BE2C (cell line): ENCODE results near the gene MAPK9.

Experiments used
- DNase-seq: peaks from one replicate; pipeline ENCODE4 v3.0.0-alpha.2; 2020
- H3K27me3 ChIP-seq: fragments of 250-450 bp; sonication (Bioruptor Pico); 2 replicates; pipeline ENCODE4 v1.5.1; 2020; ENCODE audit warnings: mild to moderate bottlenecking
- H3K36me3 ChIP-seq: fragments of 250-450 bp; sonication (Bioruptor Pico); 2 replicates; pipeline ENCODE4 v1.5.1; 2020; ENCODE audit warnings: mild to moderate bottlenecking
- H3K4me1 ChIP-seq: fragments of 250-450 bp; sonication (Bioruptor Pico); 2 replicates; pipeline ENCODE4 v1.5.1; 2020
- H3K4me3 ChIP-seq: 2 replicates; pipeline ENCODE4 v1.5.1; 2011; ENCODE audit warnings: low read depth, low read length
- H3K9me3 ChIP-seq: fragments of 250-450 bp; sonication (Bioruptor Pico); 2 replicates; pipeline ENCODE4 v1.5.1; 2020
- TF ChIP-seq, protein P1 (sequence below): IDR thresholded peaks from 2 replicates; pipeline ENCODE4 v1.5.1; 2012; ENCODE audit warnings: mild to moderate bottlenecking, low read depth, low read length

Gene MAPK9

DNA sequence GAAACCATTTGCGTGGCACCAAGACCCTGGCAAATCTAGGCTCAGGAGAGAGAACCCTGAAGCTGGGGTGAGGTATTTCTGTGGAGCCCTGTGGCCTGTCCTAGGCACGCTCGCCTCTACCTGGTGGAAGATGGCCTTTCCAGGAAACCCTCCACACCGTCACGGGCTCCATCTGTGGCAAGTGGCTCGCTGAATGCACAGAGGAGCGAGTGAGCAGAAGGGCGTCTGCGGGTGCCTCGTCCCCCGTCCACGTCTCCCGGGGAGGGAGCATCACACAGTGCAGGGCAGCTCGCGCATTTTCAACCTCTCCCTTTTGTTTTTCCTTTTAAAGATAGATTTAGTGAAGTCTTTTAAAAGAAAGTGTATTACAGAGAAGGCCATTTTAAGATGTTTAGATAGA is 57.6 kb downstream of the MAPK9 start:
- Histone ChIP-seq H3K27me3 (no peaks in the 10 kb centered on the region), H3K9me3 (no peaks in the 10 kb centered on the region), H3K36me3 (peaks cover 22% of the 10 kb centered on the region), H3K4me3 (no peak overlapping the region), H3K4me1 (no peaks in the 10 kb centered on the region)
- TF ChIP-seq, protein P1, sequence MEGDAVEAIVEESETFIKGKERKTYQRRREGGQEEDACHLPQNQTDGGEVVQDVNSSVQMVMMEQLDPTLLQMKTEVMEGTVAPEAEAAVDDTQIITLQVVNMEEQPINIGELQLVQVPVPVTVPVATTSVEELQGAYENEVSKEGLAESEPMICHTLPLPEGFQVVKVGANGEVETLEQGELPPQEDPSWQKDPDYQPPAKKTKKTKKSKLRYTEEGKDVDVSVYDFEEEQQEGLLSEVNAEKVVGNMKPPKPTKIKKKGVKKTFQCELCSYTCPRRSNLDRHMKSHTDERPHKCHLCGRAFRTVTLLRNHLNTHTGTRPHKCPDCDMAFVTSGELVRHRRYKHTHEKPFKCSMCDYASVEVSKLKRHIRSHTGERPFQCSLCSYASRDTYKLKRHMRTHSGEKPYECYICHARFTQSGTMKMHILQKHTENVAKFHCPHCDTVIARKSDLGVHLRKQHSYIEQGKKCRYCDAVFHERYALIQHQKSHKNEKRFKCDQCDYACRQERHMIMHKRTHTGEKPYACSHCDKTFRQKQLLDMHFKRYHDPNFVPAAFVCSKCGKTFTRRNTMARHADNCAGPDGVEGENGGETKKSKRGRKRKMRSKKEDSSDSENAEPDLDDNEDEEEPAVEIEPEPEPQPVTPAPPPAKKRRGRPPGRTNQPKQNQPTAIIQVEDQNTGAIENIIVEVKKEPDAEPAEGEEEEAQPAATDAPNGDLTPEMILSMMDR: no peak
- DNase-seq: no peak

DNA sequence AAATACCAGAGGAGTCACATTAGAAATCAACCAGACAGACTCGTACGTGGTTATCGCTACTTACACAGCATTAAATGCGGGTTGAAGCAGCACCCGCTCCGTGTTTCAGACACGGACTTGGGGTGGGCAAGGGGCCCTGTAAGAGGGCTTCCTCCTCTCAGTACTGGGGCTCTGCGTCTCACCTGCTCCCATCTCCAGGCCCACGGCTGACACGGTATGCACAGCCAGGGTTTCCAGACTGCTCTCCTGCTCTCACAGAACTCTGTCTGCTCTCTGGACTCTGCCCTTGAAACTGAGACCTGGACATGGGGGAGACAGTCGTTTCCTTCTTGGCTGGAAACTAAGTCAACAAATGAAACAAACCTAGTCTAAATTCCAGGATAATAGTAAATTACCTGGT is 58.2 kb downstream of the MAPK9 start:
- no peak for DNase-seq
- TF ChIP-seq, protein P1: no peak
- H3K27me3 ChIP-seq: no peaks in the 10 kb centered on the region
- H3K36me3 ChIP-seq: peaks cover 19% of the 10 kb centered on the region
- H3K9me3 ChIP-seq: no peaks in the 10 kb centered on the region
- no peak overlapping the region for H3K4me3 ChIP-seq
- no peaks in the 10 kb centered on the region for H3K4me1 ChIP-seq

DNA sequence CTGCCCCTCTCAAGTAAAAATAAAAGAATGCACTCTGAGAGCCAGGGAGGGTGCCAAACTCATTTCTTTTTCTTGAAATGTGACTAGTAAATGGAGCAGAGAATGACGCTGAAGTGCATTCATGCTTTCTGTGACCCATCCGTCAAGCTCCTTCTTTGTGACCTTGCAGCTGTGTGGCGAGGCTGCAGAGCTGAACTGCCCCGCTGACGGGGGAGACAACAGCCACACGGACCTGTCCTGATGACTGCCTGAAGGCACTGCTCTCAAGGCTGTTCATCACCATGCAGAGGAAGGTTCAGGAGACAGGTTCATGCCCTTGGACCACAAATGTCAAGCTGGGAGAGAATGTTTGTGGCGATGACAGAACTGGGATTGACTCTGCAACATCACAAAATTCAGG is 61.9 kb downstream of the MAPK9 start:
- Histone ChIP-seq H3K4me3 (no peak overlapping the region), H3K9me3 (no peaks in the 10 kb centered on the region), H3K27me3 (no peaks in the 10 kb centered on the region), H3K36me3 (peaks cover 5% of the 10 kb centered on the region), H3K4me1 (no peaks in the 10 kb centered on the region)
- DNase-seq: no peak
- TF ChIP-seq, protein P1: no peak

DNA sequence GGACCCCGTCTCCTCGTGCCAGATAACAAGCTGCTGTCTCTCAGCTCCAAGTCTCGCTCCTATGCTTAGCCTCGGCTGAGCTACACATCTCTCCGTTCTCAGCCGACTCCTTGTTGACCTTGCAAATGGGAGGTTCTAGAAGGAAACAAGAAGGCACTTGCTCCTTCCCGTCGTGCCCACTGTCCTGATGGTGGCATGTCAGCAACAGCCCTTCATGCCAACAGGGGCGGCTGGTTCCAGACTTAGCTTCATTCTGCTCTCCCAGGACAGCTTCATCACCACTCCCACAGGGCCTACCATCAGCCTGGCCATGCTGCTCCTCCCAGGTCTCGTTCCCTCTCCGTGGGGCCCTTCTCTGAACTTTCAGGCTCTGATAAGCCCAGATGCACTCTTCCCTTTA is 69.8 kb downstream of the MAPK9 start:
- H3K36me3 ChIP-seq: no peaks in the 10 kb centered on the region
- H3K27me3 ChIP-seq: no peaks in the 10 kb centered on the region
- H3K9me3 ChIP-seq: no peaks in the 10 kb centered on the region; the same call in 1 of the 2 replicates
- DNase-seq: no peak
- TF ChIP-seq, protein P1: no peak
- no peak overlapping the region for H3K4me3 ChIP-seq
- H3K4me1 ChIP-seq: no peaks in the 10 kb centered on the region

DNA sequence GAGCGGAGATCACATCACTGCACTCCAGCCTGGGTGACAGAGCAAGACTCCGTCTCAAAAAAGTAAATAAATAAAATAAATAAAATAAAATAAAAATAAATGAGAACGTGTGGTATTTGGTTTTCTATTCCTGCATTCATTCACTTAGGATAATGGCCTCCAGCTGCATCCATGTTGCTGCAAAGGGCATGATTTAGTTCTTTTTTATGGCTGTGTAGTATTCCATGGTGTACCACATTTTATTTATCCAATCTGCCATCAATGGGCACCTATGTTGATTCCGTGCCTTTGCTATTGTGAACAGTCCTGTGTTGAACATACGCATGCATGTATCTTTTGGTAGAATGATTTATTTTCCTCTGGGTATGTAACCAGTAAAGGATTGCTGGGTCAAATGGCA is 74.1 kb downstream of the MAPK9 start:
- no peak for DNase-seq
- Histone ChIP-seq H3K4me3 (no peak overlapping the region), H3K9me3 (no peaks in the 10 kb centered on the region; the same call in 1 of the 2 replicates), H3K27me3 (no peaks in the 10 kb centered on the region), H3K4me1 (no peaks in the 10 kb centered on the region), H3K36me3 (no peaks in the 10 kb centered on the region)
- TF ChIP-seq, protein P1: no peak

DNA sequence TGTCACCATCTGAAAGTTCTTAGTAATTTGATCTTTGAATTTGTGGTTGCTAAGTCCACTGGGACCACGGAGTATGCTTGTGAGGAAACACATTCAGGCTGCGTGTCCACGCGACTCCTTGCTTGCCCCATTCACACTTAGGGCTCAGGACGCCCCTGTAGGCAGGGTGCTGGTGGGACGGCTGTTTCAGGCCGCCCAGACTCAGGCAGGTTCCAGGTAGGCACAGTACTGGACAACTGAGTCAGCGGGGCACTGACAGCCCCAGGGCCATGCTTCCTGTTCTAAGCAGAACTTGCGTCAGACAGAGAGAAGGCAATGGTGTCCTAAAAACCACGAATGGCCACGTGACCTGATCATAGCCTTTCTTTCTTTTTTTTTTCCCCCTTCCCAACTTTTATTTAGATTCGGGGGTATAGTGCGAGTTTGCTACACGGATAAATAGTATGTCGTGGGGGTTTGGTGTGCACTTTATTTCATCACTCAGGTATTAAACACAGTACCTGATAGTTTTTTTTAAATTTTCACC is 75.2 kb downstream of the MAPK9 start:
- Histone ChIP-seq H3K4me3 (no peak overlapping the region), H3K27me3 (no peaks in the 10 kb centered on the region), H3K9me3 (no peaks in the 10 kb centered on the region; the same call in 1 of the 2 replicates), H3K4me1 (no peaks in the 10 kb centered on the region), H3K36me3 (no peaks in the 10 kb centered on the region)
- DNase-seq: no peak
- TF ChIP-seq, protein P1: no peak
